ENCODE data around the gene NUCB1.
"Not testable (repeated sequence)": the region's sequence is repeated elsewhere in the genome, so short reads cannot be mapped to it uniquely, and the experiment has no call there.

NUCB1 gene

GRCh38 chr19:48867123-48867745, 32.9 kb upstream of the NUCB1 start:
- Histone ChIP-seq H3K9ac (ENCODE audit: low read length in 2 of 2) (peak overlapping the region in 1 of 2 donors; percentile 86), H3K4me3 (ENCODE audit: low read length in 2 of 2) (peak overlapping the region; percentile 50 to 67), H3K36me3 (ENCODE audit: control insufficient read depth in 2 of 2, insufficient read depth in 2 of 2, low read length in 2 of 2) (peaks cover 0 to 2% of the 10 kb centered on the region in 2 donors), H3K27me3 (ENCODE audit: control insufficient read depth in 1 of 2, insufficient read depth in 2 of 2, low read length in 2 of 2) (no peaks in the 10 kb centered on the region), H3K9me3 (ENCODE audit: control insufficient read depth in 2 of 2, low read length in 2 of 2) (no peaks in the 10 kb centered on the region), H3K4me1 (ENCODE audit: control insufficient read depth, insufficient read depth, low read length) (peaks cover 25% of the 10 kb centered on the region), H3K27ac (ENCODE audit: low read length) (peak overlapping the region; percentile 31)

GRCh38 chr19:48867746-48868113, 32.4 kb upstream of the NUCB1 start:
- peak overlapping the region; percentile 50 to 67 for H3K4me3 ChIP-seq (ENCODE audit: low read length in 2 of 2)
- peak overlapping the region; percentile 31 for H3K27ac ChIP-seq (ENCODE audit: low read length)
- peaks cover 25% of the 10 kb centered on the region for H3K4me1 ChIP-seq (ENCODE audit: control insufficient read depth, insufficient read depth, low read length)
- H3K9me3 ChIP-seq (ENCODE audit: control insufficient read depth in 2 of 2, low read length in 2 of 2): no peaks in the 10 kb centered on the region
- H3K9ac ChIP-seq (ENCODE audit: low read length in 2 of 2): peak overlapping the region; percentile 77 to 86
- H3K27me3 ChIP-seq (ENCODE audit: control insufficient read depth in 1 of 2, insufficient read depth in 2 of 2, low read length in 2 of 2): no peaks in the 10 kb centered on the region
- peaks cover 0 to 2% of the 10 kb centered on the region in 2 donors for H3K36me3 ChIP-seq (ENCODE audit: control insufficient read depth in 2 of 2, insufficient read depth in 2 of 2, low read length in 2 of 2)

- Histone ChIP-seq H3K36me3 (ENCODE audit: control insufficient read depth in 2 of 2, insufficient read depth in 2 of 2, low read length in 2 of 2) (peaks cover 2 to 3% of the 10 kb centered on the region in 2 donors), H3K27ac (ENCODE audit: low read length) (peak within 1 kb of the TSS; percentile 31), H3K9ac (ENCODE audit: low read length in 2 of 2) (peak within 1 kb of the TSS; percentile 77 to 86), H3K9me3 (ENCODE audit: control insufficient read depth in 2 of 2, low read length in 2 of 2) (no peaks in the 10 kb centered on the region), H3K4me3 (ENCODE audit: low read length in 2 of 2) (peak within 1 kb of the TSS; percentile 50 to 67), H3K4me1 (ENCODE audit: control insufficient read depth, insufficient read depth, low read length) (peaks cover 27% of the 10 kb centered on the region), H3K27me3 (ENCODE audit: control insufficient read depth in 1 of 2, insufficient read depth in 2 of 2, low read length in 2 of 2) (no peaks in the 10 kb centered on the region)
Measured at GRCh38 chr19:48868114-48868886, 31.8 kb upstream of the NUCB1 start, which contains the start of gene PLEKHA4. PLEKHA4 (minus strand) TSS chr19:48868617; CDS start chr19:48867620, 997 bp downstream.

GRCh38 chr19:48870048-48870447, 30.1 kb upstream of the NUCB1 start:
- Histone ChIP-seq H3K4me3 (ENCODE audit: low read length in 2 of 2) (no peak overlapping the region), H3K4me1 (ENCODE audit: control insufficient read depth, insufficient read depth, low read length) (peaks cover 45% of the 10 kb centered on the region), H3K36me3 (ENCODE audit: control insufficient read depth in 2 of 2, insufficient read depth in 2 of 2, low read length in 2 of 2) (peaks cover 11% of the 10 kb centered on the region in 2 donors), H3K27me3 (ENCODE audit: control insufficient read depth in 1 of 2, insufficient read depth in 2 of 2, low read length in 2 of 2) (no peaks in the 10 kb centered on the region), H3K27ac (ENCODE audit: low read length) (no peak overlapping the region), H3K9me3 (ENCODE audit: control insufficient read depth in 2 of 2, low read length in 2 of 2) (no peaks in the 10 kb centered on the region), H3K9ac (ENCODE audit: low read length in 2 of 2) (no peak overlapping the region)

- H3K36me3 ChIP-seq (ENCODE audit: control insufficient read depth in 2 of 2, insufficient read depth in 2 of 2, low read length in 2 of 2): peaks cover 16 to 20% of the 10 kb centered on the region in 2 donors
- H3K27me3 ChIP-seq (ENCODE audit: control insufficient read depth in 1 of 2, insufficient read depth in 2 of 2, low read length in 2 of 2); H3K9ac ChIP-seq (ENCODE audit: low read length in 2 of 2); H3K9me3 ChIP-seq (ENCODE audit: control insufficient read depth in 2 of 2, low read length in 2 of 2): not testable (repeated sequence)
- peak overlapping the region in 1 of 2 donors; percentile 100 for H3K4me3 ChIP-seq (ENCODE audit: low read length in 2 of 2)
- peak overlapping the region; percentile 100 for H3K27ac ChIP-seq (ENCODE audit: low read length)
- peaks cover 54% of the 10 kb centered on the region for H3K4me1 ChIP-seq (ENCODE audit: control insufficient read depth, insufficient read depth, low read length)
Measured at GRCh38 chr19:48871471-48872181, 28.5 kb upstream of the NUCB1 start.

- peak within 1 kb of the TSS; percentile 99 to 100 for H3K4me3 ChIP-seq (ENCODE audit: low read length in 2 of 2)
- no peaks in the 10 kb centered on the region for H3K9me3 ChIP-seq (ENCODE audit: control insufficient read depth in 2 of 2, low read length in 2 of 2)
- H3K36me3 ChIP-seq (ENCODE audit: control insufficient read depth in 2 of 2, insufficient read depth in 2 of 2, low read length in 2 of 2): peaks cover 16 to 20% of the 10 kb centered on the region in 2 donors
- peaks cover 48% of the 10 kb centered on the region for H3K4me1 ChIP-seq (ENCODE audit: control insufficient read depth, insufficient read depth, low read length)
- no peaks in the 10 kb centered on the region for H3K27me3 ChIP-seq (ENCODE audit: control insufficient read depth in 1 of 2, insufficient read depth in 2 of 2, low read length in 2 of 2)
- H3K9ac ChIP-seq (ENCODE audit: low read length in 2 of 2): peak within 1 kb of the TSS; percentile 100
- peak within 1 kb of the TSS; percentile 100 for H3K27ac ChIP-seq (ENCODE audit: low read length)
Measured at GRCh38 chr19:48872182-48872883, 27.8 kb upstream of the NUCB1 start, which contains the start of gene PPP1R15A. PPP1R15A (plus strand) TSS chr19:48872421; CDS start chr19:48873234, 813 bp downstream.

GRCh38 chr19:48872884-48873475, 27.1 kb upstream of the NUCB1 start:
- Histone ChIP-seq H3K27ac (ENCODE audit: low read length) (peak overlapping the region; percentile 100), H3K4me1 (ENCODE audit: control insufficient read depth, insufficient read depth, low read length) (peaks cover 42% of the 10 kb centered on the region), H3K36me3 (ENCODE audit: control insufficient read depth in 2 of 2, insufficient read depth in 2 of 2, low read length in 2 of 2) (peaks cover 16 to 20% of the 10 kb centered on the region in 2 donors), H3K9ac (ENCODE audit: low read length in 2 of 2) (peak overlapping the region; percentile 100), H3K4me3 (ENCODE audit: low read length in 2 of 2) (peak overlapping the region; percentile 99 to 100), H3K9me3 (ENCODE audit: control insufficient read depth in 2 of 2, low read length in 2 of 2) (no peaks in the 10 kb centered on the region), H3K27me3 (ENCODE audit: control insufficient read depth in 1 of 2, insufficient read depth in 2 of 2, low read length in 2 of 2) (no peaks in the 10 kb centered on the region)

GRCh38 chr19:48873476-48874302, 26.4 kb upstream of the NUCB1 start:
- H3K36me3 ChIP-seq (ENCODE audit: control insufficient read depth in 2 of 2, insufficient read depth in 2 of 2, low read length in 2 of 2): peaks cover 16 to 21% of the 10 kb centered on the region in 2 donors
- no peaks in the 10 kb centered on the region for H3K9me3 ChIP-seq (ENCODE audit: control insufficient read depth in 2 of 2, low read length in 2 of 2)
- no peaks in the 10 kb centered on the region for H3K27me3 ChIP-seq (ENCODE audit: control insufficient read depth in 1 of 2, insufficient read depth in 2 of 2, low read length in 2 of 2)
- H3K27ac ChIP-seq (ENCODE audit: low read length): peak overlapping the region; percentile 100
- peak overlapping the region; percentile 100 for H3K9ac ChIP-seq (ENCODE audit: low read length in 2 of 2)
- peaks cover 39% of the 10 kb centered on the region for H3K4me1 ChIP-seq (ENCODE audit: control insufficient read depth, insufficient read depth, low read length)
- H3K4me3 ChIP-seq (ENCODE audit: low read length in 2 of 2): peak overlapping the region; percentile 99 to 100

GRCh38 chr19:48874303-48875135, 25.6 kb upstream of the NUCB1 start:
- Histone ChIP-seq H3K36me3 (ENCODE audit: control insufficient read depth in 2 of 2, insufficient read depth in 2 of 2, low read length in 2 of 2) (peaks cover 16 to 22% of the 10 kb centered on the region in 2 donors), H3K4me3 (ENCODE audit: low read length in 2 of 2) (peak overlapping the region; percentile 99 to 100), H3K27me3 (ENCODE audit: control insufficient read depth in 1 of 2, insufficient read depth in 2 of 2, low read length in 2 of 2) (no peaks in the 10 kb centered on the region), H3K4me1 (ENCODE audit: control insufficient read depth, insufficient read depth, low read length) (peaks cover 34% of the 10 kb centered on the region), H3K27ac (ENCODE audit: low read length) (peak overlapping the region; percentile 100), H3K9me3 (ENCODE audit: control insufficient read depth in 2 of 2, low read length in 2 of 2) (no peaks in the 10 kb centered on the region), H3K9ac (ENCODE audit: low read length in 2 of 2) (peak overlapping the region; percentile 100)
